ENCODE measurements around the gene SH3BP2. TPM values are rescaled to one million over a fixed set of nuclear protein-coding genes. Genes with fewer than 3 reads are reported as not detected.

SH3BP2 gene
- total RNA-seq, 1 donor from 2014 or later, result 45.4 TPM

DNA sequence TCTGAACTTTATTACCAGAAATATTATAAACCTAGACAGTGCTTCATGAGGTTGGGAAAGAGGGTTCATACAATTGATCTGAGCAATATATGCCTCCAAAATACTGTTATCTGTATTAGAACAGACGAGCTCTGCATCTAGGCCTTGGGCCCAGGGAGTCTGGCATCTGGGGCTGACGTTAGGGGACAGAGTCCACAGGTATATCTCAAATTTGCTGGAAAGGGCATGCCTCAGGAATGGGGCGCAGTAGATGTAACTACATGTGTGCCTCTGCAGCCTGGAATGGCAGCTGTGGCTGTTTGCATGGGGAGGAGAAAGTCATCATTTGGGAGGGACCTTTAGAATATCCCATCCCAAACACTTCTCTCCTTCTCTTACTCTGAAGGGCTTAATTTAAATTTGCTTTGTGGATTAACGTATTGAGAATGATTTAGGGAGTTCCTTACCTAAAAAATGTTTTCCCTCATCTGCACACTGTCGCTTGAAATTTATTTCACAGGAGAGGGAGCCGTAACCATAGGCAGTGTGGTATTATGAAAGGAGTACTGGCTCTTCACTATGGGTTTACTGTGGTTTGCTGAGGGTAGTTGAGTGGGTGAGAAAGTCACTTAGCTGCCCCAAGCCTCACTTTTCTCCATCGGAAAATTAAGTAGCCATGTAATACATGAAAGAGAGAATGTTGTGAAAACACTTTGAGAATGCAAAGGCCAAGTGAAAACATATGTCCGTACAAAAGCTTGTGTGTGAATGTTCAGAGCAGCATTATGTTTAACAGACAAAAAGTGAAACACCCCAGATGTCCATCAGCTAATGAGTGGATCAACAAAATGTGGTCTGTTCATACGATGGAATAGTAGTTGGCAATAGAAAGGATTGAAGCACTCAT, 56.6 kb downstream of the SH3BP2 start:
- peak overlapping the region; percentile 60 for H3K27ac Mint-ChIP-seq
- DNase-seq (ENCODE audit: extremely low spot score, unreplicated experiment), result no peak
- TF ChIP-seq, protein P1, sequence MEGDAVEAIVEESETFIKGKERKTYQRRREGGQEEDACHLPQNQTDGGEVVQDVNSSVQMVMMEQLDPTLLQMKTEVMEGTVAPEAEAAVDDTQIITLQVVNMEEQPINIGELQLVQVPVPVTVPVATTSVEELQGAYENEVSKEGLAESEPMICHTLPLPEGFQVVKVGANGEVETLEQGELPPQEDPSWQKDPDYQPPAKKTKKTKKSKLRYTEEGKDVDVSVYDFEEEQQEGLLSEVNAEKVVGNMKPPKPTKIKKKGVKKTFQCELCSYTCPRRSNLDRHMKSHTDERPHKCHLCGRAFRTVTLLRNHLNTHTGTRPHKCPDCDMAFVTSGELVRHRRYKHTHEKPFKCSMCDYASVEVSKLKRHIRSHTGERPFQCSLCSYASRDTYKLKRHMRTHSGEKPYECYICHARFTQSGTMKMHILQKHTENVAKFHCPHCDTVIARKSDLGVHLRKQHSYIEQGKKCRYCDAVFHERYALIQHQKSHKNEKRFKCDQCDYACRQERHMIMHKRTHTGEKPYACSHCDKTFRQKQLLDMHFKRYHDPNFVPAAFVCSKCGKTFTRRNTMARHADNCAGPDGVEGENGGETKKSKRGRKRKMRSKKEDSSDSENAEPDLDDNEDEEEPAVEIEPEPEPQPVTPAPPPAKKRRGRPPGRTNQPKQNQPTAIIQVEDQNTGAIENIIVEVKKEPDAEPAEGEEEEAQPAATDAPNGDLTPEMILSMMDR (conservative IDR thresholded peaks at IDR 0.05), result no peak
- H3K4me3 Mint-ChIP-seq, result peak overlapping the region; percentile 16
- no peaks in the 10 kb centered on the region for H3K9me3 Mint-ChIP-seq
- no peaks in the 10 kb centered on the region for H3K27me3 Mint-ChIP-seq
- peaks cover 40% of the 10 kb centered on the region for H3K4me1 Mint-ChIP-seq (ENCODE audit: unreplicated experiment)
- H3K36me3 Mint-ChIP-seq, result peaks cover 4% of the 10 kb centered on the region

GRCh38 chr4:2850966-2851798, 58.3 kb downstream of the SH3BP2 start:
- no peaks in the 10 kb centered on the region for H3K9me3 Mint-ChIP-seq
- peaks cover 25% of the 10 kb centered on the region for H3K4me1 Mint-ChIP-seq (ENCODE audit: unreplicated experiment)
- TF ChIP-seq, protein P1 (conservative IDR thresholded peaks at IDR 0.05), result no peak

DNA sequence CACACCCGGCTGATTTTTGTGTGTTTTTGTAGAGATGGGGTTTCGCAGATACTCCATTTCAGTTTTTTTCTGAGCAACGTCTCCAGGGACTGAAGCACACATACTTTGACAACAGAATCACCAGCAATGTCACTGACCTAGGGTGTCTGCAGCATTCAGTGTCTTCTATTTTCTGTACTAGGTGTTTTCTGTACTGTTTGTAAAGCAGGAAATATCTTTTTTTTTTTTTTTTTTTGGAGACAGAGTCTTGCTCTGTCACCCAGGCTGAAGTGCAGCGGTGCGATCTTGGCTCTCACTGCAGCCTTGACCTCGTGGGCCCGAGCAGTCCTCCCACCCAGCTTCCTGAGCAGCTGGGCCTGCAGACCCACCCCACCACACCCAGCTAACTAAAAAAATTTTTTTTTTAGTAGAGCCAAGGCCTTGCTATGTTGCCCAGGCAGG, 59.6 kb downstream of the SH3BP2 start:
- peaks cover 11% of the 10 kb centered on the region for H3K36me3 Mint-ChIP-seq
- TF ChIP-seq, protein P1 (conservative IDR thresholded peaks at IDR 0.05), result no peak
- no peak overlapping the region for H3K4me3 Mint-ChIP-seq
- DNase-seq (ENCODE audit: extremely low spot score, unreplicated experiment), result no peak
- H3K27ac Mint-ChIP-seq, result peak overlapping the region; percentile 62
- H3K27me3 Mint-ChIP-seq, result no peaks in the 10 kb centered on the region
- H3K4me1 Mint-ChIP-seq (ENCODE audit: unreplicated experiment), result peaks cover 23% of the 10 kb centered on the region
- no peaks in the 10 kb centered on the region for H3K9me3 Mint-ChIP-seq

More at GRCh38 chr4:2850966-2851798, 58.3 kb downstream of the SH3BP2 start:
- H3K36me3 Mint-ChIP-seq, result peaks cover 6% of the 10 kb centered on the region
- no peaks in the 10 kb centered on the region for H3K27me3 Mint-ChIP-seq
- no peak overlapping the region for H3K4me3 Mint-ChIP-seq
- DNase-seq (ENCODE audit: extremely low spot score, unreplicated experiment), result no peak
- H3K27ac Mint-ChIP-seq, result peak overlapping the region; percentile 29

DNA sequence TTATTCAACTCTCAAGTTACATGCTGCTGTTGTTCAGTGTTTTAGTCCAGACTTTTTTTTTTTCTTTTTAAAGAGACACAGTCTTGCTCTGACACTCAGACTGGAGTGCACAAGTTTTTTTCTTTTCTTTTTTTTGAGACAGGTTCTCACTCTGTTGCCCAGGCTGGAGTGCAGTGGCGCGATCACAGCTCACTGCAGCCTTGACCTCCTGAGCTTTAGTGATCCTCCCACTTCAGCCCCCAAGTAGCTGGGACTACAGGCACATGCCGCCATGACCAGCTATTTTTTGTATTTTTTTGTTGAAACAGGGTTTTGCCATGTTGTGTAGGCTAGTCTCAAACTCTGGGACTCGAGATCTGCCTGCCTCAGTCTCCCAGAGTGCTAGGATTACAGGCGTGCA, 62.7 kb downstream of the SH3BP2 start:
- Mint-ChIP-seq H3K4me1 (ENCODE audit: unreplicated experiment) (peaks cover 32% of the 10 kb centered on the region), H3K4me3 (no peak overlapping the region), H3K27me3 (no peaks in the 10 kb centered on the region), H3K36me3 (peaks cover 18% of the 10 kb centered on the region), H3K9me3 (no peaks in the 10 kb centered on the region), H3K27ac (no peak overlapping the region)
- no peak for DNase-seq (ENCODE audit: extremely low spot score, unreplicated experiment)
- TF ChIP-seq, protein P1 (conservative IDR thresholded peaks at IDR 0.05), result no peak

GRCh38 chr4:2856266-2856665, 63.4 kb downstream of the SH3BP2 start:
- Mint-ChIP-seq H3K9me3 (no peaks in the 10 kb centered on the region), H3K36me3 (peaks cover 18% of the 10 kb centered on the region), H3K4me3 (no peak overlapping the region), H3K27ac (no peak overlapping the region), H3K27me3 (no peaks in the 10 kb centered on the region), H3K4me1 (ENCODE audit: unreplicated experiment) (peaks cover 32% of the 10 kb centered on the region)
- no peak for DNase-seq (ENCODE audit: extremely low spot score, unreplicated experiment)
- TF ChIP-seq, protein P1 (conservative IDR thresholded peaks at IDR 0.05), result no peak

Data from type B pancreatic cell (in vitro differentiated cells).